Heart left ventricle (tissue), 13 donors: ENCODE results near the gene LGR5.

Source experiments
- CTCF ChIP-seq, 12 donors: fragments of 200-600 bp; sonication (generic) in 4 of 12; IDR thresholded peaks; one replicate each; pipeline versions ENCODE4 v1.5.0 to v1.8.0; 2018 to 2022; ENCODE audit warnings: antibody characterized with exemption in 12 of 12, mild to moderate bottlenecking in 5 of 12
- POLR2A ChIP-seq, 2 donors: fragments of 450-650 bp; IDR thresholded peaks; one replicate each; pipeline ENCODE4 v1.6.1; 2017; ENCODE audit warnings: antibody characterized with exemption in 2 of 2, mild to moderate bottlenecking in 2 of 2, moderate library complexity in 2 of 2
- donor health status: ischemic (EF 13 %, LVEDD 7.1; RV severe dilation, severe dysfunction).
- donor health status: DM: no; HTN: yes; CAD: no.
- donor health status: DM: no; HTN: no; CAD: no.
- donor health status: ischemic (EF 25% LVEDD 6.9; RV normal size, moderate dysfunction).
- donor health status: ischemic (EF 25% LVEDD 5.7; RV mildly dilated, moderate dysfunction).
- donor health status: ischemic (EF 35%, LVEDD 5.7; RV mildly dilated, moderate dysfunction).
- donor health status: nonischemic (EF 11% LVEDD 7.7; RV severe dilation, severe dysfunction).
- donor health status: DM: yes; HTN: yes; CAD: no.
- donor health status: PGD.
- donor health status: ischemic (EF 29% LVEDD 5.4; RV normal size, mild dysfunction).
- donor health status: nonischemic (EF 23%, LVEDD 6.1; RV moderate dilation, normal function).

GRCh38 chr12:71439362-71439612 lies 311 bp upstream of the LGR5 start:
- no peak for TF ChIP-seq CTCF (IDR thresholded peaks at IDR 0.05)
- no peak for TF ChIP-seq POLR2A (IDR thresholded peaks at IDR 0.05)
